Activated CD4-positive, alpha-beta T cell treated with anti-CD3 and anti-CD28 coated beads, Interleukin-2, amount 10 ng/mL, durations not matched to agents 24 days and 14 days (primary cell): Measurements from ENCODE around the gene RTN4R. TPM values are rescaled to one million over a fixed set of nuclear protein-coding genes. Genes with fewer than 3 reads are reported as not detected.

Source experiments
- DNase-seq: peaks from one replicate; pipeline ENCODE4 v3.0.0; 2022
- H3K27ac Mint-ChIP-seq: one replicate; pipeline ENCODE4 v1.8.0; 2022; ENCODE audit warnings: mild to moderate bottlenecking, mixed read lengths
- H3K27me3 Mint-ChIP-seq: one replicate; pipeline ENCODE4 v1.8.0; 2022; ENCODE audit warnings: mixed read lengths
- H3K36me3 Mint-ChIP-seq: one replicate; pipeline ENCODE4 v1.8.0; 2022; ENCODE audit warnings: low read depth, mild to moderate bottlenecking, mixed read lengths
- H3K4me1 Mint-ChIP-seq: one replicate; pipeline ENCODE4 v1.8.0; 2021; ENCODE audit warnings: mixed read lengths
- H3K4me3 Mint-ChIP-seq: one replicate; pipeline ENCODE4 v1.8.0; 2022; ENCODE audit warnings: mild to moderate bottlenecking, moderate library complexity, mixed read lengths
- H3K9me3 Mint-ChIP-seq: one replicate; pipeline ENCODE4 v1.8.0; 2021; ENCODE audit warnings: mixed read lengths
- intact Hi-C: fragments of 100-400 bp; cut with micrococcal nuclease; formaldehyde crosslinking; loops from one replicate; pipeline ENCODE4 v1.15.1; 2023
- total RNA-seq: library from RNA; stranded (reverse); gene quantifications from 2 replicates; pipeline ENCODE4 v1.2.3, GENCODE V29; 2022

RTN4R gene
- total RNA-seq, 1 donor from 2014 or later, result 1.6 TPM

- no peak for DNase-seq
- Mint-ChIP-seq H3K36me3 (no peaks in the 10 kb centered on the region), H3K4me1 (no peaks in the 10 kb centered on the region), H3K27me3 (no peaks in the 10 kb centered on the region), H3K9me3 (peaks cover 5% of the 10 kb centered on the region), H3K4me3 (no peak overlapping the region), H3K27ac (no peak overlapping the region)
- intact Hi-C loops, result no loop called here
These were observed 41.3 kb downstream of the RTN4R start for GRCh38 chr22:20226760-20227350.

GRCh38 chr22:20226077-20226716 is 41.9 kb downstream of the RTN4R start:
- Mint-ChIP-seq H3K27ac (no peak overlapping the region), H3K4me1 (no peaks in the 10 kb centered on the region), H3K27me3 (no peaks in the 10 kb centered on the region), H3K9me3 (peaks cover 5% of the 10 kb centered on the region), H3K4me3 (no peak overlapping the region), H3K36me3 (no peaks in the 10 kb centered on the region)
- DNase-seq, result no peak
- intact Hi-C loops, result no loop called here

- Mint-ChIP-seq H3K27ac (no peak overlapping the region), H3K4me1 (no peaks in the 10 kb centered on the region)
These were observed 42.5 kb downstream of the RTN4R start for GRCh38 chr22:20225693-20225966.

GRCh38 chr22:20224917-20225692 is 43.0 kb downstream of the RTN4R start:
- intact Hi-C loops, result no loop called here
- no peaks in the 10 kb centered on the region for H3K36me3 Mint-ChIP-seq
- no peak for DNase-seq
- no peaks in the 10 kb centered on the region for H3K27me3 Mint-ChIP-seq
- no peaks in the 10 kb centered on the region for H3K4me1 Mint-ChIP-seq
- no peak overlapping the region for H3K27ac Mint-ChIP-seq
- peaks cover 5% of the 10 kb centered on the region for H3K9me3 Mint-ChIP-seq
- H3K4me3 Mint-ChIP-seq, result no peak overlapping the region

More at GRCh38 chr22:20225693-20225966, 42.5 kb downstream of the RTN4R start:
- intact Hi-C loops, result no loop called here
- H3K4me3 Mint-ChIP-seq, result no peak overlapping the region
- peaks cover 5% of the 10 kb centered on the region for H3K9me3 Mint-ChIP-seq
- no peaks in the 10 kb centered on the region for H3K36me3 Mint-ChIP-seq
- DNase-seq, result no peak
- no peaks in the 10 kb centered on the region for H3K27me3 Mint-ChIP-seq

GRCh38 chr22:20224256-20224626 is 43.9 kb downstream of the RTN4R start:
- Mint-ChIP-seq H3K9me3 (peaks cover 5% of the 10 kb centered on the region), H3K36me3 (no peaks in the 10 kb centered on the region), H3K4me1 (no peaks in the 10 kb centered on the region), H3K4me3 (no peak overlapping the region), H3K27ac (no peak overlapping the region), H3K27me3 (no peaks in the 10 kb centered on the region)
- intact Hi-C loops, result no loop called here
- no peak for DNase-seq

GRCh38 chr22:20223421-20224255 is 44.5 kb downstream of the RTN4R start:
- Mint-ChIP-seq H3K27ac (no peak overlapping the region), H3K27me3 (no peaks in the 10 kb centered on the region), H3K9me3 (peaks cover 5% of the 10 kb centered on the region), H3K4me1 (no peaks in the 10 kb centered on the region), H3K36me3 (no peaks in the 10 kb centered on the region), H3K4me3 (no peak overlapping the region)
- intact Hi-C loops, result no loop called here
- no peak for DNase-seq

GRCh38 chr22:20222764-20223420 is 45.2 kb downstream of the RTN4R start:
- Mint-ChIP-seq H3K4me3 (no peak overlapping the region), H3K9me3 (peaks cover 5% of the 10 kb centered on the region), H3K27me3 (no peaks in the 10 kb centered on the region), H3K36me3 (no peaks in the 10 kb centered on the region), H3K27ac (no peak overlapping the region), H3K4me1 (no peaks in the 10 kb centered on the region)
- intact Hi-C loops, result no loop called here
- no peak for DNase-seq

- no peak overlapping the region for H3K27ac Mint-ChIP-seq
- H3K36me3 Mint-ChIP-seq, result no peaks in the 10 kb centered on the region
- H3K27me3 Mint-ChIP-seq, result no peaks in the 10 kb centered on the region
- H3K4me3 Mint-ChIP-seq, result no peak overlapping the region
- no peaks in the 10 kb centered on the region for H3K4me1 Mint-ChIP-seq
- peaks cover 5% of the 10 kb centered on the region for H3K9me3 Mint-ChIP-seq
- intact Hi-C loops, result no loop called here
- no peak for DNase-seq
These were observed 46.4 kb downstream of the RTN4R start for GRCh38 chr22:20221421-20222340.

GRCh38 chr22:20220629-20221026 is 47.5 kb downstream of the RTN4R start:
- Mint-ChIP-seq H3K4me3 (no peak overlapping the region), H3K27me3 (no peaks in the 10 kb centered on the region), H3K27ac (no peak overlapping the region), H3K4me1 (no peaks in the 10 kb centered on the region), H3K36me3 (no peaks in the 10 kb centered on the region), H3K9me3 (peaks cover 5% of the 10 kb centered on the region)
- intact Hi-C loops, result no loop called here
- no peak for DNase-seq

- Mint-ChIP-seq H3K4me3 (no peak overlapping the region), H3K36me3 (no peaks in the 10 kb centered on the region), H3K9me3 (peaks cover 5% of the 10 kb centered on the region), H3K4me1 (no peaks in the 10 kb centered on the region), H3K27ac (no peak overlapping the region), H3K27me3 (no peaks in the 10 kb centered on the region)
- intact Hi-C loops, result no loop called here
- no peak for DNase-seq
These were observed 48.2 kb downstream of the RTN4R start for GRCh38 chr22:20219667-20220628.

- Mint-ChIP-seq H3K4me3 (no peak overlapping the region), H3K27ac (no peak overlapping the region), H3K36me3 (no peaks in the 10 kb centered on the region)
These were observed 49.1 kb downstream of the RTN4R start for GRCh38 chr22:20218987-20219386.

GRCh38 chr22:20218326-20218872 is 49.7 kb downstream of the RTN4R start:
- Mint-ChIP-seq H3K27me3 (no peaks in the 10 kb centered on the region), H3K4me1 (no peaks in the 10 kb centered on the region), H3K9me3 (no peaks in the 10 kb centered on the region), H3K4me3 (no peak overlapping the region), H3K27ac (no peak overlapping the region), H3K36me3 (no peaks in the 10 kb centered on the region)
- DNase-seq, result no peak
- intact Hi-C loops, result no loop called here

More at GRCh38 chr22:20218987-20219386, 49.1 kb downstream of the RTN4R start:
- no peaks in the 10 kb centered on the region for H3K9me3 Mint-ChIP-seq
- no peak for DNase-seq
- intact Hi-C loops, result no loop called here
- H3K4me1 Mint-ChIP-seq, result no peaks in the 10 kb centered on the region
- H3K27me3 Mint-ChIP-seq, result no peaks in the 10 kb centered on the region
